Suppressor macrophage treated with lipopolysaccharide for 1 hour (primary cell): ENCODE measurements around the gene DYNLT5.
"Not testable (repeated sequence)": the region's sequence is repeated elsewhere in the genome, so short reads cannot be mapped to it uniquely, and the experiment has no call there.

ENCODE experiments used
- DNase-seq, 3 donors: peaks; one replicate each; pipeline ENCODE4 v3.0.0-alpha.2; 2020 to 2022

Gene DYNLT5

GRCh38 chr1:66791621-66792610, 39.7 kb downstream of the DYNLT5 start:
- DNase-seq = peak in 1 of 3 donors; percentile 11

GRCh38 chr1:66795839-66796238, 43.6 kb downstream of the DYNLT5 start:
- not testable (repeated sequence) for DNase-seq

GRCh38 chr1:66809245-66809644, 57.0 kb downstream of the DYNLT5 start:
- DNase-seq = no peak

GRCh38 chr1:66809736-66810326, 57.6 kb downstream of the DYNLT5 start:
- no peak for DNase-seq

- DNase-seq = no peak
These were observed 72.5 kb downstream of the DYNLT5 start for GRCh38 chr1:66824771-66825170.
